WTC11 (cell line): Measurements from ENCODE around the gene CD59. TPM values are rescaled to one million over a fixed set of nuclear protein-coding genes. Genes with fewer than 3 reads are reported as not detected.
"Not testable (repeated sequence)": the region's sequence is repeated elsewhere in the genome, so short reads cannot be mapped to it uniquely, and the experiment has no call there.

ENCODE experiments used
- ATAC-seq: fragments of 200-7000 bp; cut with Tn5 transposase; 2 replicates; pipeline ENCODE4 v1.10.0; 2021; ENCODE audit warnings: mild to moderate bottlenecking, moderate library complexity
- CTCF ChIA-PET: fragments of 300-600 bp; sonication (Branson Sonifier 250); formaldehyde crosslinking; loops from one replicate; lab custom pipeline; 2021; ENCODE audit warnings: antibody characterized with exemption; lab: Charles Lee
- POLR2A ChIA-PET: fragments of 350-600 bp; sonication (Branson Sonifier 250); formaldehyde crosslinking; loops from one replicate; lab custom pipeline; 2021; ENCODE audit warnings: antibody characterized with exemption; lab: Charles Lee
- DNase-seq: peaks from one replicate; pipeline ENCODE4 v3.0.0; 2021; ENCODE audit warnings: low spot score
- H3K27ac Mint-ChIP-seq: 2 replicates; pipeline ENCODE4 v1.8.0; 2021; ENCODE audit warnings: mixed read lengths
- H3K27me3 Mint-ChIP-seq: 2 replicates; pipeline ENCODE4 v1.8.0; 2021; ENCODE audit warnings: low read depth, mild to moderate bottlenecking, moderate library complexity, mixed read lengths
- H3K36me3 Mint-ChIP-seq: 2 replicates; pipeline ENCODE4 v1.8.0; 2021; ENCODE audit warnings: mixed read lengths
- H3K4me1 Mint-ChIP-seq: 2 replicates; pipeline ENCODE4 v1.8.0; 2022; ENCODE audit warnings: mixed read lengths
- H3K4me3 Mint-ChIP-seq: 2 replicates; pipeline ENCODE4 v1.8.0; 2021; ENCODE audit warnings: mild to moderate bottlenecking, moderate library complexity, mixed read lengths
- H3K9me3 Mint-ChIP-seq: 2 replicates; pipeline ENCODE4 v1.8.0; 2021; ENCODE audit warnings: mixed read lengths
- ATF1 ChIP-seq: sonication (generic); formaldehyde crosslinking; IDR thresholded peaks from 2 replicates; pipeline ENCODE4 v1.8.1; 2023; ENCODE audit warnings: mild to moderate bottlenecking, moderate library complexity, missing genetic modification reagents
- CBFB ChIP-seq: sonication (generic); formaldehyde crosslinking; IDR thresholded peaks from 2 replicates; pipeline ENCODE4 v1.8.1; 2022; ENCODE audit warnings: mild to moderate bottlenecking, low read depth, missing genetic modification reagents
- CREM ChIP-seq: sonication (generic); formaldehyde crosslinking; IDR thresholded peaks from 2 replicates; pipeline ENCODE4 v1.8.1; 2022; ENCODE audit warnings: mild to moderate bottlenecking, missing genetic modification reagents, moderate library complexity
- ETV6 ChIP-seq: sonication (generic); formaldehyde crosslinking; IDR thresholded peaks from 2 replicates; pipeline ENCODE4 v1.8.1; 2022; ENCODE audit warnings: mild to moderate bottlenecking, missing genetic modification reagents
- JAZF1 ChIP-seq: fragments of 250-450 bp; sonication (Bioruptor Pico); IDR thresholded peaks from 2 replicates; pipeline ENCODE4 v1.9.0; 2021; ENCODE audit warnings: moderate library complexity, mild to moderate bottlenecking, inconsistent platforms
- NFE2L1 ChIP-seq: sonication (generic); formaldehyde crosslinking; IDR thresholded peaks from 2 replicates; pipeline ENCODE4 v1.8.1; 2023; ENCODE audit warnings: missing genetic modification reagents
- NR1H2 ChIP-seq: sonication (generic); formaldehyde crosslinking; IDR thresholded peaks from 2 replicates; pipeline ENCODE4 v1.9.0; 2021; ENCODE audit warnings: mild to moderate bottlenecking, moderate library complexity, missing genetic modification reagents
- OVOL2 ChIP-seq: fragments of 250-450 bp; sonication (Bioruptor Pico); IDR thresholded peaks from 2 replicates; pipeline ENCODE4 v1.9.0; 2021; ENCODE audit warnings: mild to moderate bottlenecking, borderline replicate concordance
- SMAD3 ChIP-seq: sonication (generic); formaldehyde crosslinking; IDR thresholded peaks from 2 replicates; pipeline ENCODE4 v1.8.0; 2022; ENCODE audit warnings: missing genetic modification reagents, mild to moderate bottlenecking, borderline replicate concordance
- SP1 ChIP-seq: sonication (generic); formaldehyde crosslinking; conservative IDR thresholded peaks from 2 replicates; pipeline ENCODE4 v1.8.1; 2022; ENCODE audit warnings: missing genetic modification reagents
- TEAD1 ChIP-seq: sonication (generic); formaldehyde crosslinking; IDR thresholded peaks from 2 replicates; pipeline ENCODE4 v1.8.0; 2022; ENCODE audit warnings: mild to moderate bottlenecking, missing genetic modification reagents
- TEAD4 ChIP-seq: sonication (generic); formaldehyde crosslinking; IDR thresholded peaks from 2 replicates; pipeline ENCODE4 v1.8.0; 2022; ENCODE audit warnings: mild to moderate bottlenecking, missing genetic modification reagents
- ZNF317 ChIP-seq: sonication (generic); formaldehyde crosslinking; IDR thresholded peaks from 2 replicates; pipeline ENCODE4 v1.8.1; 2023; ENCODE audit warnings: low read depth, mild to moderate bottlenecking, moderate library complexity, missing genetic modification reagents, borderline replicate concordance
- total RNA-seq: library from RNA; stranded (reverse); gene quantifications from 3 replicates; pipeline ENCODE4 v1.2.3, GENCODE V29; 2021
- TF ChIP-seq, protein P1 (sequence below): sonication (generic); formaldehyde crosslinking; conservative IDR thresholded peaks from 2 replicates; pipeline ENCODE4 v1.8.1; 2022; ENCODE audit warnings: mild to moderate bottlenecking, missing genetic modification reagents
- TF ChIP-seq, protein P2 (sequence below): sonication (generic); formaldehyde crosslinking; IDR thresholded peaks from 2 replicates; pipeline ENCODE4 v1.8.1; 2023; ENCODE audit warnings: mild to moderate bottlenecking, missing genetic modification reagents
- TF ChIP-seq, protein P3 (sequence below): sonication (generic); formaldehyde crosslinking; IDR thresholded peaks from 2 replicates; pipeline ENCODE4 v1.8.1; 2023; ENCODE audit warnings: mild to moderate bottlenecking, moderate library complexity, missing genetic modification reagents
- TF ChIP-seq, protein P4 (sequence below): sonication (generic); formaldehyde crosslinking; IDR thresholded peaks from 2 replicates; pipeline ENCODE4 v1.8.1; 2023; ENCODE audit warnings: mild to moderate bottlenecking, missing genetic modification reagents

The CD59 gene
- total RNA-seq, 1 experiment from 2014 or later: 65.8 TPM

DNA sequence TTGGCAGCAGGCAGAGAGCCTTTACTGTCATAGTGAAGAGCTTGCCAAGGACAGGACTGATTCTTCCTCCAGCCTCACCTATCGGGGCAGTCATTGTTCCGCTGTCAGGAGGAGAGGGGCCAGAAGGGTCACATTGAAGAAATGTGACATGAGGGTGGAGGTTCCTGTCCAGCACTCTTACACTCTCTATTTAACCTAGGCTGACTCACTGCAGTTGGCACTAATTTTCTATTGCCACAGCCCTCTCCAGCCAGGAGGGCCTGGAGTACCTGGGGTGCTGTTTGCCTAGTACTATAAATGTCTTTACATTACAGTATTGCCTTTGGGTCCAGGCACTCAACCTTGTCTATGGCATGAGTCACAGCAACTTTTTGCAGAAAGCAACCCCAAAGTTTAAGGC is 28.4 kb downstream of the CD59 start:
- DNase-seq, H3K27me3 Mint-ChIP-seq, H3K4me3 Mint-ChIP-seq, ATAC-seq, H3K4me1 Mint-ChIP-seq, POLR2A ChIA-PET, H3K27ac Mint-ChIP-seq, H3K9me3 Mint-ChIP-seq: not testable (repeated sequence)
- CTCF ChIA-PET: interaction anchor here (1.5 kb wide), 1 partner anchor 100 kb away, joined by 5 read pairs; no protein-coding TSS in a partner anchor
- peaks cover 12% of the 10 kb centered on the region for H3K36me3 Mint-ChIP-seq

DNA sequence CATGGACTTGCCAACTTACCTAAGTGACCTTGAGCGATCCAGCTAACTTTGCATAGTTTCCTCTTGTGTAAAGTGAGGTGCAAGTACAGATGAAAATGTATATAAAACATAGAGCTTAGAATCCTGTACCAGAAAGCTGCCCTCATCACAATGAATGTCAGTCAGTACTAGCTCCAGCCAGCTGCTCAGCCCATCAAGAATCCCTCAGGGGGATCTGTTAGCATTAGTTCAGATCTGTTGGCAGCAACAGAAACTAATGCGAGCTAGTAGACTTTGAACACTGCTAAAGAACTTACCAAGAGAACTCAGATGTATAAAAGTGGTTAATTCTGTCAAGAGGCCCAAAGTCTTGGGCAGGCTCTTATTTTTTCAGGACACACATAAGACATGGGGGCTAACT is 29.3 kb downstream of the CD59 start:
- no peaks in the 10 kb centered on the region for H3K9me3 Mint-ChIP-seq
- no peak for ATAC-seq
- POLR2A ChIA-PET: no interaction called here
- H3K4me3 Mint-ChIP-seq: no peak overlapping the region
- CTCF ChIA-PET: interaction anchor here (1.5 kb wide), 1 partner anchor 101 kb away, joined by 5 read pairs; no protein-coding TSS in a partner anchor
- DNase-seq: no peak
- H3K27ac Mint-ChIP-seq: no peak overlapping the region
- TF ChIP-seq OVOL2 (CRISPR knock-in tag) (no peak), TEAD1 (CRISPR knock-in tag) (no peak), SP1 (CRISPR knock-in tag) (no peak), CREM (no peak), NR1H2 (CRISPR knock-in tag) (no peak), ATF1 (CRISPR knock-in tag) (no peak), CBFB (CRISPR knock-in tag) (no peak), ETV6 (CRISPR knock-in tag) (no peak), SMAD3 (CRISPR knock-in tag) (no peak)
- TF ChIP-seq, protein P1, sequence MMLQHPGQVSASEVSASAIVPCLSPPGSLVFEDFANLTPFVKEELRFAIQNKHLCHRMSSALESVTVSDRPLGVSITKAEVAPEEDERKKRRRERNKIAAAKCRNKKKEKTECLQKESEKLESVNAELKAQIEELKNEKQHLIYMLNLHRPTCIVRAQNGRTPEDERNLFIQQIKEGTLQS (CRISPR knock-in tag): no peak
- TF ChIP-seq, protein P2, sequence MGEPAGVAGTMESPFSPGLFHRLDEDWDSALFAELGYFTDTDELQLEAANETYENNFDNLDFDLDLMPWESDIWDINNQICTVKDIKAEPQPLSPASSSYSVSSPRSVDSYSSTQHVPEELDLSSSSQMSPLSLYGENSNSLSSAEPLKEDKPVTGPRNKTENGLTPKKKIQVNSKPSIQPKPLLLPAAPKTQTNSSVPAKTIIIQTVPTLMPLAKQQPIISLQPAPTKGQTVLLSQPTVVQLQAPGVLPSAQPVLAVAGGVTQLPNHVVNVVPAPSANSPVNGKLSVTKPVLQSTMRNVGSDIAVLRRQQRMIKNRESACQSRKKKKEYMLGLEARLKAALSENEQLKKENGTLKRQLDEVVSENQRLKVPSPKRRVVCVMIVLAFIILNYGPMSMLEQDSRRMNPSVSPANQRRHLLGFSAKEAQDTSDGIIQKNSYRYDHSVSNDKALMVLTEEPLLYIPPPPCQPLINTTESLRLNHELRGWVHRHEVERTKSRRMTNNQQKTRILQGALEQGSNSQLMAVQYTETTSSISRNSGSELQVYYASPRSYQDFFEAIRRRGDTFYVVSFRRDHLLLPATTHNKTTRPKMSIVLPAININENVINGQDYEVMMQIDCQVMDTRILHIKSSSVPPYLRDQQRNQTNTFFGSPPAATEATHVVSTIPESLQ (CRISPR knock-in tag): no peak
- peaks cover 10% of the 10 kb centered on the region; the same call in 1 of the 2 replicates for H3K4me1 Mint-ChIP-seq
- no peaks in the 10 kb centered on the region for H3K27me3 Mint-ChIP-seq
- H3K36me3 Mint-ChIP-seq: peaks cover 9% of the 10 kb centered on the region

DNA sequence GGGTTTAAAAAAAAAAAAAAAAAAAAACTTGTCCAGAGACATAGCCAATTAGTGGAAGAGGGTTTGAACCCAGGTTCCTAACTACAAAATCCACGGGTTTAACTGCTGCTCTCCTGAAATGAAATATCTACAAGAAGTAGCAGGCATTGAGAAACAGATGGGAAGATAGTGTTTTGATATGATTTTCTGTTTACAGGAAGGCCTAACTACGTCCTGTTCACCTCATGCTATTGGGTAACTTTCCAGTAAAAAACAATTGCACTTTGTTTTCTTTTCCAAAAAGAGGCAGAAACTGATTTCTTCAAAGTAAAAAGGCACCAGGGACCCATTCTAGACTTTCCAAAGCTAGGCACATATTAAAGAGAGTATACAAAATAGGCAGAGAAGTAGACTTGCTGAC is 29.7 kb downstream of the CD59 start:
- CTCF ChIA-PET: interaction anchor here (0.6 to 1.5 kb wide), 2 partner anchors 102 to 282 kb away, joined by 4 to 5 read pairs; no protein-coding TSS in a partner anchor
- Mint-ChIP-seq H3K9me3 (no peaks in the 10 kb centered on the region), H3K4me3 (no peak overlapping the region), H3K4me1 (peaks cover 10% of the 10 kb centered on the region; the same call in 1 of the 2 replicates), H3K27me3 (no peaks in the 10 kb centered on the region), H3K36me3 (peaks cover 9% of the 10 kb centered on the region), H3K27ac (no peak overlapping the region)
- no peak for DNase-seq
- no peak for ATAC-seq
- no peak for TF ChIP-seq NFE2L1 (CRISPR knock-in tag)
- TF ChIP-seq ETV6 (CRISPR knock-in tag): no peak
- TF ChIP-seq TEAD4 (CRISPR knock-in tag): no peak
- TF ChIP-seq, protein P3, sequence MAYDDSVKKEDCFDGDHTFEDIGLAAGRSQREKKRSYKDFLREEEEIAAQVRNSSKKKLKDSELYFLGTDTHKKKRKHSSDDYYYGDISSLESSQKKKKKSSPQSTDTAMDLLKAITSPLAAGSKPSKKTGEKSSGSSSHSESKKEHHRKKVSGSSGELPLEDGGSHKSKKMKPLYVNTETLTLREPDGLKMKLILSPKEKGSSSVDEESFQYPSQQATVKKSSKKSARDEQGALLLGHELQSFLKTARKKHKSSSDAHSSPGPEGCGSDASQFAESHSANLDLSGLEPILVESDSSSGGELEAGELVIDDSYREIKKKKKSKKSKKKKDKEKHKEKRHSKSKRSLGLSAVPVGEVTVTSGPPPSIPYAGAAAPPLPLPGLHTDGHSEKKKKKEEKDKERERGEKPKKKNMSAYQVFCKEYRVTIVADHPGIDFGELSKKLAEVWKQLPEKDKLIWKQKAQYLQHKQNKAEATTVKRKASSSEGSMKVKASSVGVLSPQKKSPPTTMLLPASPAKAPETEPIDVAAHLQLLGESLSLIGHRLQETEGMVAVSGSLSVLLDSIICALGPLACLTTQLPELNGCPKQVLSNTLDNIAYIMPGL (CRISPR knock-in tag): no peak
- TF ChIP-seq, protein P4, sequence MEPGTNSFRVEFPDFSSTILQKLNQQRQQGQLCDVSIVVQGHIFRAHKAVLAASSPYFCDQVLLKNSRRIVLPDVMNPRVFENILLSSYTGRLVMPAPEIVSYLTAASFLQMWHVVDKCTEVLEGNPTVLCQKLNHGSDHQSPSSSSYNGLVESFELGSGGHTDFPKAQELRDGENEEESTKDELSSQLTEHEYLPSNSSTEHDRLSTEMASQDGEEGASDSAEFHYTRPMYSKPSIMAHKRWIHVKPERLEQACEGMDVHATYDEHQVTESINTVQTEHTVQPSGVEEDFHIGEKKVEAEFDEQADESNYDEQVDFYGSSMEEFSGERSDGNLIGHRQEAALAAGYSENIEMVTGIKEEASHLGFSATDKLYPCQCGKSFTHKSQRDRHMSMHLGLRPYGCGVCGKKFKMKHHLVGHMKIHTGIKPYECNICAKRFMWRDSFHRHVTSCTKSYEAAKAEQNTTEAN (CRISPR knock-in tag): no peak
- TF ChIP-seq NR1H2 (CRISPR knock-in tag): no peak
- TF ChIP-seq JAZF1 (CRISPR knock-in tag): no peak
- TF ChIP-seq SMAD3 (CRISPR knock-in tag): no peak
- no peak for TF ChIP-seq ZNF317 (CRISPR knock-in tag)
- TF ChIP-seq SP1 (CRISPR knock-in tag): no peak
- POLR2A ChIA-PET: no interaction called here
